SK-N-SH (cell line): ENCODE results near the gene CACNA1E. TPM values are rescaled to one million over a fixed set of nuclear protein-coding genes. Genes with fewer than 3 reads are reported as not detected.

ENCODE experiments used
- CTCF ChIA-PET: fragments of 300-600, 350-600 bp; formaldehyde crosslinking; extraction: SDS; loops from one replicate; lab custom pipeline; 2021; lab: Yijun Ruan, JAX
- POLR2A ChIA-PET: fragments of 350-600 bp; sonication (Branson Sonifier 250); formaldehyde crosslinking; extraction: SDS; loops from one replicate; lab custom pipeline; 2020; ENCODE audit warnings: antibody characterized with exemption, inconsistent platforms; lab: Yijun Ruan, JAX
- DNase-seq: peaks from one replicate; pipeline ENCODE4 v3.0.0; 2012
- H2AFZ ChIP-seq: fragments of 200-600 bp; sonication (generic); 2 replicates; pipeline ENCODE4 v1.8.1; 2016; ENCODE audit warnings: antibody characterized with exemption, mild to moderate bottlenecking, low read depth
- H3F3A ChIP-seq: fragments of 200-600 bp; sonication (generic); replicated peaks from 2 replicates; pipeline ENCODE3; 2016; ENCODE audit warnings: antibody characterized with exemption, mild to moderate bottlenecking; ENCODE audit not compliant: insufficient read depth
- H3K27ac ChIP-seq, 2 experiments: fragments of 200-500 bp in 1 of 2; fragments of 200-600 bp in 1 of 2; sonication (Bioruptor generic) in 1 of 2; sonication (generic), shearing (Covaris generic) in 1 of 2; 2 replicates each; pipeline versions ENCODE4 v1.5.1 to v1.6.1; 2014 to 2016; ENCODE audit warnings: low read depth in 2 of 2, inconsistent platforms in 1 of 2, low read length in 1 of 2, mild to moderate bottlenecking in 1 of 2, mixed read lengths in 1 of 2
- H3K27me3 ChIP-seq: fragments of 200-600 bp; sonication (generic), shearing (Covaris generic); 2 replicates; pipeline ENCODE4 v1.6.1; 2016; ENCODE audit warnings: mixed run types; ENCODE audit not compliant: insufficient read depth
- H3K36me3 ChIP-seq, 2 experiments: fragments of 200-500 bp in 1 of 2; fragments of 200-600 bp in 1 of 2; sonication (Bioruptor generic) in 1 of 2; sonication (generic) in 1 of 2; replicated peaks in 1 of 2; 2 replicates each; pipeline versions ENCODE3 to v1.5.1; 2014 to 2016; ENCODE audit warnings: low read length in 1 of 2, mild to moderate bottlenecking in 1 of 2; ENCODE audit not compliant: insufficient read depth in 2 of 2, control insufficient read depth in 1 of 2
- H3K4me1 ChIP-seq, 2 experiments: fragments of 200-500 bp in 1 of 2; fragments of 200-600 bp in 1 of 2; sonication (Bioruptor generic) in 1 of 2; sonication (generic), shearing (Covaris generic) in 1 of 2; 2 replicates each; pipeline versions ENCODE4 v1.5.1 to v1.6.1; 2014 to 2016; ENCODE audit warnings: low read depth in 1 of 2, low read length in 1 of 2, mixed run types in 1 of 2; ENCODE audit not compliant: insufficient read depth in 2 of 2, control insufficient read depth in 1 of 2
- H3K4me2 ChIP-seq: fragments of 200-600 bp; sonication (generic), shearing (Covaris generic); 2 replicates; pipeline ENCODE4 v1.6.1; 2017; ENCODE audit warnings: mixed run types
- H3K4me3 ChIP-seq, 2 experiments: fragments of 200-500 bp in 1 of 2; fragments of 200-600 bp in 1 of 2; sonication (Bioruptor generic) in 1 of 2; sonication (generic), shearing (Covaris generic) in 1 of 2; 2 replicates each; pipeline versions ENCODE4 v1.5.1 to v1.8.1; 2014 to 2016; ENCODE audit warnings: low read depth in 2 of 2, inconsistent platforms in 1 of 2, low read length in 1 of 2, mild to moderate bottlenecking in 1 of 2, mixed read lengths in 1 of 2, moderate library complexity in 1 of 2
- H3K79me2 ChIP-seq: fragments of 200-600 bp; sonication (generic); 2 replicates; pipeline ENCODE4 v1.8.1; 2017; ENCODE audit warnings: mild to moderate bottlenecking; ENCODE audit not compliant: insufficient read depth
- H3K9ac ChIP-seq: fragments of 200-600 bp; sonication (generic); 2 replicates; pipeline ENCODE4 v1.6.1; 2017; ENCODE audit warnings: mixed run types
- H3K9me2 ChIP-seq: fragments of 200-600 bp; sonication (generic); 2 replicates; pipeline ENCODE4 v1.6.1; 2017; ENCODE audit warnings: mixed run types
- H3K9me3 ChIP-seq: fragments of 200-600 bp; sonication (generic); 2 replicates; pipeline ENCODE4 v1.6.1; 2017; ENCODE audit warnings: mixed run types, mild to moderate bottlenecking, moderate library complexity
- H4K20me1 ChIP-seq: fragments of 200-600 bp; sonication (generic); 2 replicates; pipeline ENCODE4 v1.6.1; 2017; ENCODE audit warnings: mild to moderate bottlenecking, mixed run types; ENCODE audit not compliant: insufficient read depth
- EP300 ChIP-seq, 2 experiments: IDR thresholded peaks; 2 replicates each; pipeline versions ENCODE4 v1.4.0 to v1.6.1; 2012; ENCODE audit warnings: borderline replicate concordance in 1 of 2, low read depth in 1 of 2, low read length in 1 of 2
- EZH2phosphoT487 ChIP-seq: fragments of 200-600 bp; sonication (generic); IDR thresholded peaks from 2 replicates; pipeline ENCODE4 v1.6.1; 2017; ENCODE audit warnings: low read depth, mixed run types, mild to moderate bottlenecking, antibody characterized with exemption, moderate library complexity, borderline replicate concordance
- IRF3 ChIP-seq: fragments of 150-350 bp; IDR thresholded peaks from 2 replicates; pipeline ENCODE4 v1.6.1; 2016; ENCODE audit warnings: mild to moderate bottlenecking, low read depth, low read length
- JUND ChIP-seq: IDR thresholded peaks from 2 replicates; pipeline ENCODE4 v1.4.0; 2012
- MEF2A ChIP-seq: IDR thresholded peaks from 2 replicates; pipeline ENCODE4 v1.4.0; 2012; ENCODE audit warnings: low read depth, borderline replicate concordance
- MXI1 ChIP-seq: IDR thresholded peaks from 2 replicates; pipeline ENCODE4 v1.6.1; 2012; ENCODE audit warnings: mild to moderate bottlenecking, low read depth, low read length, improper control_type of control experiment
- NFIC ChIP-seq: IDR thresholded peaks from 2 replicates; pipeline ENCODE4 v1.4.0; 2012; ENCODE audit warnings: borderline replicate concordance
- PBX3 ChIP-seq: IDR thresholded peaks from 2 replicates; pipeline ENCODE4; 2012
- RAD21 ChIP-seq: IDR thresholded peaks from 2 replicates; pipeline ENCODE4 v1.6.1; 2012; ENCODE audit warnings: mild to moderate bottlenecking, low read length
- REST ChIP-seq: IDR thresholded peaks from 2 replicates; pipeline ENCODE4 v1.6.1; 2012; ENCODE audit warnings: mild to moderate bottlenecking, low read depth, low read length, moderate library complexity
- RFX5 ChIP-seq: IDR thresholded peaks from 2 replicates; pipeline ENCODE4 v1.6.1; 2012; ENCODE audit warnings: mild to moderate bottlenecking, improper control_type of control experiment, low read length
- SIN3A ChIP-seq: IDR thresholded peaks from 2 replicates; pipeline ENCODE4 v1.6.1; 2012; ENCODE audit warnings: low read depth, mild to moderate bottlenecking, low read length, moderate library complexity, borderline replicate concordance
- TEAD4 ChIP-seq: IDR thresholded peaks from 2 replicates; pipeline ENCODE4 v1.4.0; 2012; ENCODE audit warnings: mild to moderate bottlenecking, borderline replicate concordance; ENCODE audit not compliant: insufficient read depth
- ZBTB33 ChIP-seq: IDR thresholded peaks from 2 replicates; pipeline ENCODE4 v1.4.0; 2012; ENCODE audit warnings: low read depth, borderline replicate concordance
- WGBS: methylation state at CpG from one replicate; pipeline ENCODE4 v1.1.6; 2017; ENCODE audit warnings: low lambda C conversion rate; 5-methylcytosine and 5-hydroxymethylcytosine counted together
- polyA plus RNA-seq, 3 experiments: library from polyadenylated mRNA; depleted of rRNA; stranded (reverse); fragments of >200 nt; gene quantifications; 2 replicates each; pipeline ENCODE4 v1.2.3, GENCODE V29; 2012

CACNA1E gene
- polyA plus RNA-seq, 1 of the 3 experiments (the other 2 are of a cell fraction) = not detected

- TF ChIP-seq REST = no peak
Measured at GRCh38 chr1:181469829-181470228, 13.5 kb upstream of the CACNA1E start (continued).

- Histone ChIP-seq H3K36me3 (no peaks in the 10 kb centered on the region), H3K4me1 (no peaks in the 10 kb centered on the region), H2AFZ (no peak overlapping the region), H3K79me2 (no peaks in the 10 kb centered on the region), H3F3A (no peaks in the 10 kb centered on the region), H3K9me2 (no peaks in the 10 kb centered on the region), H4K20me1 (no peaks in the 10 kb centered on the region), H3K9ac (no peak overlapping the region), H3K27ac (no peak overlapping the region), H3K27me3 (no peaks in the 10 kb centered on the region; the same call in 1 of the 2 replicates), H3K4me3 (no peak overlapping the region), H3K4me2 (no peak overlapping the region), H3K9me3 (no peaks in the 10 kb centered on the region)
- 5% methylated on average over 4 of the region's 4 CpGs for WGBS
- TF ChIP-seq TEAD4 = no peak
- no peak for TF ChIP-seq REST
- TF ChIP-seq MXI1 = no peak
- TF ChIP-seq PBX3 = no peak
- no peak for TF ChIP-seq SIN3A
- TF ChIP-seq IRF3 = no peak
- TF ChIP-seq ZBTB33 = no peak
- no peak for TF ChIP-seq NFIC
- TF ChIP-seq RFX5 = no peak
- TF ChIP-seq EP300 (IDR thresholded peaks at IDR 0.05; ENCODE audit: borderline replicate concordance in 1 of 2, low read depth in 1 of 2, low read length in 1 of 2) = no peak
- TF ChIP-seq EZH2phosphoT487 = no peak
- TF ChIP-seq JUND = no peak
- TF ChIP-seq MEF2A = no peak
- no peak for TF ChIP-seq RAD21
- no peak for DNase-seq
- ChIA-PET CTCF (interaction anchor here (0.8 to 6.6 kb wide), 4 partner anchors 201 to 921 kb away, joined by 3 to 51 read pairs (median 20); no protein-coding TSS in a partner anchor), POLR2A (no interaction called here)
Measured at GRCh38 chr1:181475580-181475979, 7.7 kb upstream of the CACNA1E start.
